Activated T-helper 1 cell treated with anti-CD3 and anti-CD28 coated beads, Interleukin-12 subunit alpha, Interleukin-12 subunit beta, Interleukin-2, Interleukin-4 antibody, amounts not matched to agents 30 ng/mL and 10 ng/mL and 1 ng/mL, durations not matched to agents 14 hours and 24 hours and 36 hours (primary cell): ENCODE results near the gene THSD4. TPM values are rescaled to one million over a fixed set of nuclear protein-coding genes. Genes with fewer than 3 reads are reported as not detected.

ENCODE experiments used
- DNase-seq: peaks from one replicate; pipeline ENCODE4 v3.0.0; 2021; ENCODE audit warnings: low spot score
- H3K27ac Mint-ChIP-seq: one replicate; pipeline ENCODE4 v1.8.0; 2021; ENCODE audit warnings: mild to moderate bottlenecking, mixed read lengths
- H3K27me3 Mint-ChIP-seq: one replicate; pipeline ENCODE4 v1.8.0; 2022; ENCODE audit warnings: mild to moderate bottlenecking, moderate library complexity, mixed read lengths; ENCODE audit not compliant: insufficient read depth
- H3K36me3 Mint-ChIP-seq: one replicate; pipeline ENCODE4 v1.8.0; 2021; ENCODE audit warnings: low read depth, mixed read lengths
- H3K4me1 Mint-ChIP-seq: one replicate; pipeline ENCODE4 v1.8.0; 2021; ENCODE audit warnings: low read depth, mixed read lengths
- H3K4me3 Mint-ChIP-seq: one replicate; pipeline ENCODE4 v1.8.0; 2021; ENCODE audit warnings: mild to moderate bottlenecking, moderate library complexity, mixed read lengths
- H3K9me3 Mint-ChIP-seq: one replicate; pipeline ENCODE4 v1.8.0; 2021; ENCODE audit warnings: mixed read lengths
- intact Hi-C: fragments of 100-400 bp; cut with micrococcal nuclease; formaldehyde crosslinking; loops from one replicate; pipeline ENCODE4 v1.15.1; 2024
- total RNA-seq: library from RNA; stranded (reverse); gene quantifications from 2 replicates; pipeline ENCODE4 v1.2.3, GENCODE V29; 2022

Gene THSD4
- total RNA-seq, 1 donor from 2014 or later, result not detected

DNA sequence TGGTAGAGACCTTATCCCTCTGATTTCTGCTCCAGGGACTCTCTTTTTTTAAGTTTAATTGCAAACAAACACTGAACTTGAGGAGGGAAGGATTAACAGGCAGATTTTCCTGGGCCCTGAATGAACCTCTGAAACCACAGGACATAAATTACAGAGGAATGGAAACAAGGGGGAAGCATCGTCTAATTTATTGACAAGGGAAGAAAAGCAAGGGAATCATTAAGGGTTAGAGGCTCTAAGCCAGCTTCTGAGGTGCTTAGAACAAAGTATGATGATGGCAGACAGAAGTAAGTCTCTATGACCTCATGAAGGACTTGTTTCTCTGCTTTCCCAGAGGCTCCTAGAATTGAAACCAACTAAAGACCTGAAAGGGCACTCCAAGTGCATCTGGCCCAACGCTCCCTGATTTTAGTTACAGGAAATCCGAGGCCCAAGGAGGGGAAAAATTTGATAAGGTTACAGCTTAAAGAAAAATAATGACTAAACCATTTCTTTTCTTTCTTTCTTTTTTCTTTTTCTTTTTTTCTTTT lies 450.4 kb downstream of the THSD4 start:
- no peak overlapping the region for H3K27ac Mint-ChIP-seq
- no peaks in the 10 kb centered on the region for H3K36me3 Mint-ChIP-seq
- intact Hi-C loops, result no loop called here
- no peaks in the 10 kb centered on the region for H3K9me3 Mint-ChIP-seq
- no peaks in the 10 kb centered on the region for H3K27me3 Mint-ChIP-seq
- no peak overlapping the region for H3K4me3 Mint-ChIP-seq
- H3K4me1 Mint-ChIP-seq, result no peaks in the 10 kb centered on the region
- no peak for DNase-seq

DNA sequence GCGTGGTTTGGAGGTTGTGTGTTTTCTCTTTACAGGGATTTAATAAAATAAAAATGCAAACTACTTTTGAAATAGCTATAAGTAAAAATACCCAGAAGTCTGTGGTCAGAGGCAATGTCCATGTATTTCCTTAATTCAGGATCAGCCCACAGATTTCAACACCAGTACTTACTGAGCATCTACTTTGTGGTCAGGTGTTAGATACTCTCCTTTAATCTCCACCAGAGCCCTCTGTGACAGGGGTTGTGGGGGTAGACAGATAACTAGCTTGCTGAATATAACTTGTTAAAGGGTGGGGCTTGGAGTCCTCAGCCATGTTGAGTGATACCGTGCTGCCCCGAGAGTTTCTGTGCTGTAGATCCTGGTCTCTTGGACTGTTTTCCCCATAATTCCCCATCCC lies 451.0 kb downstream of the THSD4 start:
- Mint-ChIP-seq H3K36me3 (no peaks in the 10 kb centered on the region), H3K4me3 (no peak overlapping the region), H3K9me3 (no peaks in the 10 kb centered on the region), H3K4me1 (no peaks in the 10 kb centered on the region), H3K27ac (no peak overlapping the region), H3K27me3 (no peaks in the 10 kb centered on the region)
- DNase-seq, result no peak
- intact Hi-C loops, result no loop called here

GRCh38 chr15:71567173-71567572 lies 451.9 kb downstream of the THSD4 start:
- H3K4me3 Mint-ChIP-seq, result no peak overlapping the region
- H3K27ac Mint-ChIP-seq, result no peak overlapping the region
- H3K36me3 Mint-ChIP-seq, result no peaks in the 10 kb centered on the region
- H3K4me1 Mint-ChIP-seq, result no peaks in the 10 kb centered on the region
- no peaks in the 10 kb centered on the region for H3K27me3 Mint-ChIP-seq
- H3K9me3 Mint-ChIP-seq, result no peaks in the 10 kb centered on the region
- no peak for DNase-seq
- intact Hi-C loops, result no loop called here

- Mint-ChIP-seq H3K36me3 (no peaks in the 10 kb centered on the region), H3K9me3 (no peaks in the 10 kb centered on the region), H3K4me1 (no peaks in the 10 kb centered on the region), H3K27ac (no peak overlapping the region), H3K4me3 (no peak overlapping the region), H3K27me3 (peaks cover 6% of the 10 kb centered on the region)
- intact Hi-C loops, result no loop called here
- no peak for DNase-seq
Measured at GRCh38 chr15:71568227-71568626, 453.0 kb downstream of the THSD4 start.

GRCh38 chr15:71570736-71571135 lies 455.5 kb downstream of the THSD4 start:
- Mint-ChIP-seq H3K9me3 (no peaks in the 10 kb centered on the region), H3K27ac (no peak overlapping the region), H3K4me1 (no peaks in the 10 kb centered on the region), H3K4me3 (no peak overlapping the region), H3K27me3 (peaks cover 18% of the 10 kb centered on the region), H3K36me3 (no peaks in the 10 kb centered on the region)
- DNase-seq, result no peak
- intact Hi-C loops, result no loop called here

DNA sequence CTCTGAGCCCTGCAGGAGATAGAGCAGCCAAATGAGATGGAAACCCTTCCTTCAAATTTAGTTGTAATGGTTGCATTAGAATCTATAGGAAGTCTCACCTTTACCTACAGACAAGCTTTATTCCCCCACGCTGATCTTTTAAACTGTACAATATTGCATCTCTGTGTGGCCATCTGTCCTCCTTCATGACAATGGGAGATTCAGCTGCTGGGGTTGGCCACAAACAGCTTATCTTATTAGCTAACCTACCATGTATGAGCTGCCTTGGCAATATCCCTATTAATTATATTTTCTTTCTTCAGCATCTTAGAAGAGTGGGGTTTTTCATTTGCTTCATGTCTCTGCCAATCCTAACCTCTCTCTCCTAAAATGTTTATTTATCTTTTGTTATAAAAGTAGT lies 456.4 kb downstream of the THSD4 start:
- Mint-ChIP-seq H3K27ac (no peak overlapping the region), H3K4me1 (no peaks in the 10 kb centered on the region), H3K4me3 (no peak overlapping the region), H3K27me3 (peaks cover 21% of the 10 kb centered on the region), H3K36me3 (no peaks in the 10 kb centered on the region), H3K9me3 (no peaks in the 10 kb centered on the region)
- no peak for DNase-seq
- intact Hi-C loops, result no loop called here

- no peak overlapping the region for H3K27ac Mint-ChIP-seq
- H3K9me3 Mint-ChIP-seq, result no peaks in the 10 kb centered on the region
- peaks cover 21% of the 10 kb centered on the region for H3K27me3 Mint-ChIP-seq
- no peaks in the 10 kb centered on the region for H3K36me3 Mint-ChIP-seq
- H3K4me1 Mint-ChIP-seq, result no peaks in the 10 kb centered on the region
- intact Hi-C loops, result no loop called here
- H3K4me3 Mint-ChIP-seq, result no peak overlapping the region
- DNase-seq, result no peak
Measured at GRCh38 chr15:71572452-71573053, 457.3 kb downstream of the THSD4 start.

- H3K4me1 Mint-ChIP-seq, result no peaks in the 10 kb centered on the region
Measured at GRCh38 chr15:71573599-71573998, 458.3 kb downstream of the THSD4 start.

GRCh38 chr15:71575474-71576045 lies 460.3 kb downstream of the THSD4 start:
- H3K36me3 Mint-ChIP-seq, result no peaks in the 10 kb centered on the region
- peaks cover 22% of the 10 kb centered on the region for H3K27me3 Mint-ChIP-seq
- H3K4me3 Mint-ChIP-seq, result no peak overlapping the region
- H3K9me3 Mint-ChIP-seq, result no peaks in the 10 kb centered on the region
- DNase-seq, result no peak
- intact Hi-C loops, result loop anchor here (1.0 kb wide), 1 partner anchor 155 kb away; no protein-coding TSS in a partner anchor
- H3K27ac Mint-ChIP-seq, result no peak overlapping the region
- no peaks in the 10 kb centered on the region for H3K4me1 Mint-ChIP-seq

More at GRCh38 chr15:71573599-71573998, 458.3 kb downstream of the THSD4 start:
- peaks cover 21% of the 10 kb centered on the region for H3K27me3 Mint-ChIP-seq
- no peak overlapping the region for H3K27ac Mint-ChIP-seq
- intact Hi-C loops, result no loop called here
- H3K4me3 Mint-ChIP-seq, result no peak overlapping the region
- no peaks in the 10 kb centered on the region for H3K36me3 Mint-ChIP-seq
- no peaks in the 10 kb centered on the region for H3K9me3 Mint-ChIP-seq
- no peak for DNase-seq

DNA sequence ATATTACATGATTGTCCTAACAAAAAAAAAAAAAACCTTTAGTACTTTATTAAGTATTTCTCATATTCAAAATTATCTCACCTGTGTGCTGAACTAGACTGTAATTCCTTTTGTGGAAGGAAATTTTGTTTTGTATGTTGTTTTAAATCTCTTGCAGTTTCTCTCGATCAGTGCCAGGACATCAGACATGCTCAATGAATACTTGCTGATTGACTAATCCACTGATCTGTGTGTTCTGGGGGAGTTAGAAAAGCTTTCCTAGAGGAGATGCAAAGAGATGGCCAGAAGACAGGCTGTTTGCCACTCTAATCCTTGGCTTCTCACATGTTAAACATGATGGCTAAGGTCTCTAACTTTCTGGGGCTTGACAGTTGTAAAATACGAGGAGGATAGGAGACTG lies 461.8 kb downstream of the THSD4 start:
- Mint-ChIP-seq H3K4me1 (no peaks in the 10 kb centered on the region), H3K36me3 (no peaks in the 10 kb centered on the region), H3K27ac (no peak overlapping the region), H3K4me3 (no peak overlapping the region), H3K27me3 (peaks cover 22% of the 10 kb centered on the region), H3K9me3 (no peaks in the 10 kb centered on the region)
- DNase-seq, result no peak
- intact Hi-C loops, result no loop called here

DNA sequence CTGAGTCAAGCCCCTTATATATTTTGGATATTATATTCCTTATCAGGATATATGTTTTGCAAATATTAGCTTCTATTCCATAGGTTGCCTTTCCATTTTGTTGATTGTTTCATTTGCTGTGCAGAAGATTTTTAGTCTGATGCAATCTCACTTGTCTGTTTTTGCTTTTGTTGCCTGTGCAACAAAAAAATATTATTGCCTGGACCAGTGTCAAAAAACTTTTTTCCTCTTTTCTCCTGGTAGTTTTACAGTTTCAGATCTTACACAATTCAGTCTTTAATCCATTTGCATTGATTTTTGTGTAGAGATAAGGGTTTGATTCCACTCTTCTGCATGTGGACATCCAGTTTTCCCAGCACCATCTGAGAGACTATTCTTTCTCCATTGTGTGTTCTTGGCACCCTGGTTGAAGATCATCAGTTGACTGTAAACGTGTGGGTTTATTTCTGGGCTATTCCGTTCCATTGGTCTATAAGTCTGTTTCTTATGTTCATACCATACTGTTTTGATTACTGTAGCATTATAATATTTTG lies 466.2 kb downstream of the THSD4 start:
- H3K27ac Mint-ChIP-seq, result no peak overlapping the region
- H3K4me1 Mint-ChIP-seq, result no peaks in the 10 kb centered on the region
- DNase-seq, result no peak
- no peak overlapping the region for H3K4me3 Mint-ChIP-seq
- H3K9me3 Mint-ChIP-seq, result peaks cover 12% of the 10 kb centered on the region
- H3K27me3 Mint-ChIP-seq, result peaks cover 5% of the 10 kb centered on the region
- intact Hi-C loops, result no loop called here
- H3K36me3 Mint-ChIP-seq, result no peaks in the 10 kb centered on the region

DNA sequence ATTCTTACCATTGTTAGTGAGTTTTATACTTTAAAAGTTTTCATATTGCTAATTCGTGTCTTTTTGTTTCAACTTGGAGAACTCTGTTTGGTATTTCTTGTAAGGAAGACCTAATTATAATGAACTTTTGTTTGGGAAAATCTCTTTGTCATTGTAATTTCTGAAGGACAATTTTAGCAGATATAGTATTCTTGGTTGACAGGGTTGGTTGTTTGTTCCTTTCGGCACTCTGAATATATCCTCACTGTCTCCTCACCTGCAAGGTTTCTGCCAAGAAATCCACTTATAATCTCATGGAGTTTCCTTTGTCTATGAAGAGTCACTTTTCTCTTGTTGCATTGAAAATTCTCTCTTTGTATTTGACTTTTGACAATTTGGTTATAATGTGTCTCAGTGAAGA lies 469.9 kb downstream of the THSD4 start:
- Mint-ChIP-seq H3K27ac (no peak overlapping the region), H3K36me3 (no peaks in the 10 kb centered on the region), H3K4me1 (no peaks in the 10 kb centered on the region), H3K9me3 (peaks cover 12% of the 10 kb centered on the region), H3K4me3 (no peak overlapping the region), H3K27me3 (peaks cover 7% of the 10 kb centered on the region)
- intact Hi-C loops, result no loop called here
- DNase-seq, result no peak

GRCh38 chr15:71586463-71586862 lies 471.2 kb downstream of the THSD4 start:
- H3K4me3 Mint-ChIP-seq, result no peak overlapping the region
- peaks cover 5% of the 10 kb centered on the region for H3K27me3 Mint-ChIP-seq
- DNase-seq, result no peak
- H3K27ac Mint-ChIP-seq, result no peak overlapping the region
- no peaks in the 10 kb centered on the region for H3K36me3 Mint-ChIP-seq
- intact Hi-C loops, result no loop called here
- peaks cover 12% of the 10 kb centered on the region for H3K9me3 Mint-ChIP-seq
- H3K4me1 Mint-ChIP-seq, result no peaks in the 10 kb centered on the region
